ENCODE measurements around the gene KRTAP2-4.
"Not testable (repeated sequence)": the region's sequence is repeated elsewhere in the genome, so short reads cannot be mapped to it uniquely, and the experiment has no call there.

Gene KRTAP2-4

GRCh38 chr17:41064301-41064700 is 1.4 kb downstream of the KRTAP2-4 start:
- no peak overlapping the region for H3K4me3 ChIP-seq (ENCODE audit: control insufficient read depth, low read depth, low read length)
- TF ChIP-seq CTCF (conservative IDR thresholded peaks at IDR 0.05; ENCODE audit: control insufficient read depth, insufficient read depth, low read depth, low read length), result no peak
- no peak for DNase-seq (ENCODE audit: low read depth)

GRCh38 chr17:41063449-41063848 is 2.2 kb downstream of the KRTAP2-4 start:
- no peak overlapping the region for H3K4me3 ChIP-seq (ENCODE audit: control insufficient read depth, low read depth, low read length)
- no peak for TF ChIP-seq CTCF (conservative IDR thresholded peaks at IDR 0.05; ENCODE audit: control insufficient read depth, insufficient read depth, low read depth, low read length)
- no peak for DNase-seq (ENCODE audit: low read depth)

GRCh38 chr17:41061964-41062363 is 3.7 kb downstream of the KRTAP2-4 start:
- peak; percentile 89 for DNase-seq (ENCODE audit: low read depth)
- TF ChIP-seq CTCF (conservative IDR thresholded peaks at IDR 0.05; ENCODE audit: control insufficient read depth, insufficient read depth, low read depth, low read length), result no peak
- no peak overlapping the region for H3K4me3 ChIP-seq (ENCODE audit: control insufficient read depth, low read depth, low read length)

- peak; percentile 92 for DNase-seq (ENCODE audit: low read depth)
- H3K4me3 ChIP-seq (ENCODE audit: control insufficient read depth, low read depth, low read length), result no peak within 1 kb of the TSS
- no peak for TF ChIP-seq CTCF (conservative IDR thresholded peaks at IDR 0.05; ENCODE audit: control insufficient read depth, insufficient read depth, low read depth, low read length)
Measured at GRCh38 chr17:41060052-41060604, 5.6 kb downstream of the KRTAP2-4 start, which contains the start of gene KRTAP2-3. TSS of gene KRTAP2-3 (minus strand) at chr17:41060114. CDS start at chr17:41060050, 64 bp downstream.

- DNase-seq (ENCODE audit: low read depth), result peak; percentile 86
- not testable (repeated sequence) for H3K4me3 ChIP-seq (ENCODE audit: control insufficient read depth, low read depth, low read length)
Measured at GRCh38 chr17:41059276-41060051, 6.2 kb downstream of the KRTAP2-4 start.

- peak; percentile 15 for DNase-seq (ENCODE audit: low read depth)
- TF ChIP-seq CTCF (conservative IDR thresholded peaks at IDR 0.05; ENCODE audit: control insufficient read depth, insufficient read depth, low read depth, low read length), result no peak
- H3K4me3 ChIP-seq (ENCODE audit: control insufficient read depth, low read depth, low read length), result no peak overlapping the region
Measured at GRCh38 chr17:41058741-41059140, 6.9 kb downstream of the KRTAP2-4 start.

GRCh38 chr17:41057547-41057946 is 8.1 kb downstream of the KRTAP2-4 start:
- TF ChIP-seq CTCF (conservative IDR thresholded peaks at IDR 0.05; ENCODE audit: control insufficient read depth, insufficient read depth, low read depth, low read length), result no peak
- DNase-seq (ENCODE audit: low read depth), result no peak
- no peak overlapping the region for H3K4me3 ChIP-seq (ENCODE audit: control insufficient read depth, low read depth, low read length)

- not testable (repeated sequence) for H3K4me3 ChIP-seq (ENCODE audit: control insufficient read depth, low read depth, low read length); DNase-seq (ENCODE audit: low read depth)
Measured at GRCh38 chr17:41055130-41055529, 10.5 kb downstream of the KRTAP2-4 start, which contains the start of gene KRTAP2-2. TSS of gene KRTAP2-2 (minus strand) at chr17:41055230. CDS start at chr17:41055211, 19 bp downstream.

- not testable (repeated sequence) for H3K4me3 ChIP-seq (ENCODE audit: control insufficient read depth, low read depth, low read length); DNase-seq (ENCODE audit: low read depth)
Measured at GRCh38 chr17:41054556-41054955, 11.1 kb downstream of the KRTAP2-4 start.

Data from fibroblast of mammary gland (primary cell).